HEK293 (cell line): ENCODE results near the gene ZNF460.

Source experiments
- ELK4 ChIP-seq: IDR thresholded peaks from 2 replicates; pipeline ENCODE4 v1.6.1; 2011; ENCODE audit warnings: mild to moderate bottlenecking, low read depth, low read length, borderline replicate concordance
- GLI4 ChIP-seq: fragments of 450-650 bp; formaldehyde crosslinking; IDR thresholded peaks from 2 replicates; pipeline ENCODE4 v1.5.1; 2016; ENCODE audit warnings: missing biosample characterization, missing genetic modification characterization
- HOXC10 ChIP-seq: sonication (generic); formaldehyde crosslinking; IDR thresholded peaks from 2 replicates; pipeline ENCODE4 v1.8.1; 2023; ENCODE audit warnings: mild to moderate bottlenecking, missing genetic modification reagents
- HOXD13 ChIP-seq: sonication (generic); formaldehyde crosslinking; IDR thresholded peaks from 2 replicates; pipeline ENCODE4 v1.8.0; 2022; ENCODE audit warnings: missing genetic modification reagents, borderline replicate concordance
- KLF1 ChIP-seq: fragments of 450-650 bp; formaldehyde crosslinking; IDR thresholded peaks from 2 replicates; pipeline ENCODE4 v1.5.1; 2016; ENCODE audit warnings: missing biosample characterization, missing genetic modification characterization
- KLF9 ChIP-seq: fragments of 450-650 bp; formaldehyde crosslinking; IDR thresholded peaks from 2 replicates; pipeline ENCODE4 v1.5.1; 2016; ENCODE audit warnings: missing biosample characterization, missing genetic modification characterization, low read depth
- PBX3 ChIP-seq: sonication (generic); formaldehyde crosslinking; IDR thresholded peaks from 2 replicates; pipeline ENCODE4 v1.8.1; 2022; ENCODE audit warnings: mild to moderate bottlenecking, moderate library complexity, missing genetic modification reagents
- SP3 ChIP-seq: fragments of 450-650 bp; formaldehyde crosslinking; IDR thresholded peaks from 2 replicates; pipeline ENCODE4 v1.5.1; 2016; ENCODE audit warnings: missing biosample characterization, missing genetic modification characterization
- ZBTB17 ChIP-seq: fragments of 450-650 bp; formaldehyde crosslinking; IDR thresholded peaks from 2 replicates; pipeline ENCODE4 v1.5.1; 2016; ENCODE audit warnings: missing biosample characterization, missing genetic modification characterization
- ZEB2 ChIP-seq: fragments of 450-650 bp; formaldehyde crosslinking; IDR thresholded peaks from 2 replicates; pipeline ENCODE4 v1.5.1; 2016; ENCODE audit warnings: missing biosample characterization, missing genetic modification characterization
- ZFHX2 ChIP-seq: fragments of 450-650 bp; formaldehyde crosslinking; conservative IDR thresholded peaks from 2 replicates; pipeline ENCODE4 v1.5.1; 2016; ENCODE audit warnings: missing biosample characterization, missing genetic modification characterization
- ZFP69B ChIP-seq: fragments of 450-650 bp; formaldehyde crosslinking; IDR thresholded peaks from 2 replicates; pipeline ENCODE4 v1.5.1; 2016; ENCODE audit warnings: missing biosample characterization, missing genetic modification characterization
- ZIC2 ChIP-seq: fragments of 450-650 bp; formaldehyde crosslinking; IDR thresholded peaks from 2 replicates; pipeline ENCODE4 v1.5.1; 2016; ENCODE audit warnings: missing biosample characterization, missing genetic modification characterization
- ZNF121 ChIP-seq: fragments of 450-650 bp; formaldehyde crosslinking; IDR thresholded peaks from 2 replicates; pipeline ENCODE4 v1.5.1; 2016; ENCODE audit warnings: missing biosample characterization, missing genetic modification characterization
- ZNF223 ChIP-seq: fragments of 450-650 bp; formaldehyde crosslinking; IDR thresholded peaks from 2 replicates; pipeline ENCODE4 v1.5.1; 2016; ENCODE audit warnings: missing biosample characterization, missing genetic modification characterization
- ZNF239 ChIP-seq: fragments of 450-650 bp; formaldehyde crosslinking; IDR thresholded peaks from 2 replicates; pipeline ENCODE4 v1.5.1; 2016; ENCODE audit warnings: missing biosample characterization, missing genetic modification characterization
- ZNF362 ChIP-seq: fragments of 450-650 bp; formaldehyde crosslinking; IDR thresholded peaks from 2 replicates; pipeline ENCODE4 v1.5.1; 2016; ENCODE audit warnings: missing biosample characterization, missing genetic modification characterization
- ZNF394 ChIP-seq: fragments of 450-650 bp; formaldehyde crosslinking; IDR thresholded peaks from 2 replicates; pipeline ENCODE4 v1.5.1; 2016; ENCODE audit warnings: missing biosample characterization, missing genetic modification characterization, mild to moderate bottlenecking, moderate library complexity, borderline replicate concordance
- ZNF426 ChIP-seq: fragments of 450-650 bp; formaldehyde crosslinking; IDR thresholded peaks from 2 replicates; pipeline ENCODE4 v1.5.1; 2017; ENCODE audit warnings: missing biosample characterization, missing genetic modification characterization, mild to moderate bottlenecking, inconsistent platforms, moderate library complexity
- ZNF449 ChIP-seq: fragments of 450-650 bp; formaldehyde crosslinking; IDR thresholded peaks from 2 replicates; pipeline ENCODE4 v1.5.1; 2017; ENCODE audit warnings: missing biosample characterization, mild to moderate bottlenecking, missing genetic modification characterization, moderate library complexity
- ZNF48 ChIP-seq: fragments of 450-650 bp; formaldehyde crosslinking; IDR thresholded peaks from 2 replicates; pipeline ENCODE4 v1.5.1; 2016; ENCODE audit warnings: missing biosample characterization, missing genetic modification characterization
- ZNF514 ChIP-seq: fragments of 450-650 bp; formaldehyde crosslinking; IDR thresholded peaks from 2 replicates; pipeline ENCODE4 v1.5.1; 2016; ENCODE audit warnings: missing biosample characterization, missing genetic modification characterization
- ZNF596 ChIP-seq: fragments of 450-650 bp; IDR thresholded peaks from 2 replicates; pipeline ENCODE4 v1.5.0; 2018; ENCODE audit warnings: missing biosample characterization, mild to moderate bottlenecking, missing genetic modification characterization, moderate library complexity
- ZNF670 ChIP-seq: fragments of 450-650 bp; formaldehyde crosslinking; IDR thresholded peaks from 2 replicates; pipeline ENCODE4 v1.5.1; 2016; ENCODE audit warnings: missing biosample characterization, missing genetic modification characterization, low read depth
- ZNF843 ChIP-seq: fragments of 450-650 bp; formaldehyde crosslinking; IDR thresholded peaks from 2 replicates; pipeline ENCODE4 v1.5.1; 2016; ENCODE audit warnings: missing biosample characterization, missing genetic modification characterization
- TF ChIP-seq, protein P1 (sequence below): fragments of 450-650 bp; formaldehyde crosslinking; IDR thresholded peaks from 2 replicates; pipeline ENCODE4 v1.5.1; 2016; ENCODE audit warnings: missing biosample characterization, missing genetic modification characterization
- TF ChIP-seq, protein P2 (sequence below): fragments of 450-650 bp; formaldehyde crosslinking; IDR thresholded peaks from 2 replicates; pipeline ENCODE4 v1.5.1; 2017; ENCODE audit warnings: missing biosample characterization, missing genetic modification characterization
- TF ChIP-seq, protein P3 (sequence below): fragments of 450-650 bp; formaldehyde crosslinking; IDR thresholded peaks from 2 replicates; pipeline ENCODE4 v1.5.1; 2016; ENCODE audit warnings: missing biosample characterization, missing genetic modification characterization

ZNF460 gene

GRCh38 chr19:57280165-57280961 lies at the start of gene ZNF460 (continued):
- TF ChIP-seq, protein P1, sequence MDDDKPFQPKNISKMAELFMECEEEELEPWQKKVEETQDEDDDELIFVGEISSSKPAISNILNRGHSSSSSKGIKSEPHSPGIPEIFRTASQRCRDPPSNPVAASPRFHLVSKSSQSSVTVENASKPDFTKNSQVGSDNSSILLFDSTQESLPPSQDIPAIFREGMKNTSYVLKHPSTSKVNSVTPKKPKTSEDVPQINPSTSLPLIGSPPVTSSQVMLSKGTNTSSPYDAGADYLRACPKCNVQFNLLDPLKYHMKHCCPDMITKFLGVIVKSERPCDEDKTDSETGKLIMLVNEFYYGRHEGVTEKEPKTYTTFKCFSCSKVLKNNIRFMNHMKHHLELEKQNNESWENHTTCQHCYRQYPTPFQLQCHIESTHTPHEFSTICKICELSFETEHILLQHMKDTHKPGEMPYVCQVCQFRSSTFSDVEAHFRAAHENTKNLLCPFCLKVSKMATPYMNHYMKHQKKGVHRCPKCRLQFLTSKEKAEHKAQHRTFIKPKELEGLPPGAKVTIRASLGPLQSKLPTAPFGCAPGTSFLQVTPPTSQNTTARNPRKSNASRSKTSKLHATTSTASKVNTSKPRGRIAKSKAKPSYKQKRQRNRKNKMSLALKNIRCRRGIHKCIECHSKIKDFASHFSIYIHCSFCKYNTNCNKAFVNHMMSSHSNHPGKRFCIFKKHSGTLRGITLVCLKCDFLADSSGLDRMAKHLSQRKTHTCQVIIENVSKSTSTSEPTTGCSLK (tag by site-specific recombination) = no peak
- TF ChIP-seq ZNF449 (tag by site-specific recombination) = peak; percentile 13; the same call in 1 of the 2 replicates
- TF ChIP-seq GLI4 (tag by site-specific recombination) = peak; percentile 84; the same call in 1 of the 2 replicates
- peak; percentile 83 for TF ChIP-seq HOXC10 (CRISPR knock-in tag)
- 0 out of 2 replicates have a peak, but pooled peaks have one; percentile 24 for TF ChIP-seq ZNF121 (tag by site-specific recombination)
- no peak for TF ChIP-seq ZNF48 (tag by site-specific recombination)
- peak; percentile 82; the same call in 1 of the 2 replicates for TF ChIP-seq PBX3 (CRISPR knock-in tag)
- peak; percentile 91 for TF ChIP-seq ZNF362 (tag by site-specific recombination)
- TF ChIP-seq SP3 = peak; percentile 75
- TF ChIP-seq HOXD13 (CRISPR knock-in tag) = 0 out of 2 replicates have a peak, but pooled peaks have one; percentile 12
- peak; percentile 61; the same call in 1 of the 2 replicates for TF ChIP-seq KLF1 (tag by site-specific recombination)
- peak; percentile 86 for TF ChIP-seq ZFHX2
- TF ChIP-seq, protein P2, sequence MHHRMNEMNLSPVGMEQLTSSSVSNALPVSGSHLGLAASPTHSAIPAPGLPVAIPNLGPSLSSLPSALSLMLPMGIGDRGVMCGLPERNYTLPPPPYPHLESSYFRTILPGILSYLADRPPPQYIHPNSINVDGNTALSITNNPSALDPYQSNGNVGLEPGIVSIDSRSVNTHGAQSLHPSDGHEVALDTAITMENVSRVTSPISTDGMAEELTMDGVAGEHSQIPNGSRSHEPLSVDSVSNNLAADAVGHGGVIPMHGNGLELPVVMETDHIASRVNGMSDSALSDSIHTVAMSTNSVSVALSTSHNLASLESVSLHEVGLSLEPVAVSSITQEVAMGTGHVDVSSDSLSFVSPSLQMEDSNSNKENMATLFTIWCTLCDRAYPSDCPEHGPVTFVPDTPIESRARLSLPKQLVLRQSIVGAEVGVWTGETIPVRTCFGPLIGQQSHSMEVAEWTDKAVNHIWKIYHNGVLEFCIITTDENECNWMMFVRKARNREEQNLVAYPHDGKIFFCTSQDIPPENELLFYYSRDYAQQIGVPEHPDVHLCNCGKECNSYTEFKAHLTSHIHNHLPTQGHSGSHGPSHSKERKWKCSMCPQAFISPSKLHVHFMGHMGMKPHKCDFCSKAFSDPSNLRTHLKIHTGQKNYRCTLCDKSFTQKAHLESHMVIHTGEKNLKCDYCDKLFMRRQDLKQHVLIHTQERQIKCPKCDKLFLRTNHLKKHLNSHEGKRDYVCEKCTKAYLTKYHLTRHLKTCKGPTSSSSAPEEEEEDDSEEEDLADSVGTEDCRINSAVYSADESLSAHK = peak; percentile 40; the same call in 1 of the 2 replicates
- no peak for TF ChIP-seq ZNF514 (tag by site-specific recombination)
- TF ChIP-seq, protein P3, sequence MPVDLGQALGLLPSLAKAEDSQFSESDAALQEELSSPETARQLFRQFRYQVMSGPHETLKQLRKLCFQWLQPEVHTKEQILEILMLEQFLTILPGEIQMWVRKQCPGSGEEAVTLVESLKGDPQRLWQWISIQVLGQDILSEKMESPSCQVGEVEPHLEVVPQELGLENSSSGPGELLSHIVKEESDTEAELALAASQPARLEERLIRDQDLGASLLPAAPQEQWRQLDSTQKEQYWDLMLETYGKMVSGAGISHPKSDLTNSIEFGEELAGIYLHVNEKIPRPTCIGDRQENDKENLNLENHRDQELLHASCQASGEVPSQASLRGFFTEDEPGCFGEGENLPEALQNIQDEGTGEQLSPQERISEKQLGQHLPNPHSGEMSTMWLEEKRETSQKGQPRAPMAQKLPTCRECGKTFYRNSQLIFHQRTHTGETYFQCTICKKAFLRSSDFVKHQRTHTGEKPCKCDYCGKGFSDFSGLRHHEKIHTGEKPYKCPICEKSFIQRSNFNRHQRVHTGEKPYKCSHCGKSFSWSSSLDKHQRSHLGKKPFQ (tag by site-specific recombination) = no peak
- TF ChIP-seq ZBTB17 (tag by site-specific recombination) = peak; percentile 48; the same call in 1 of the 2 replicates
- TF ChIP-seq ZIC2 = peak; percentile 16
- peak; percentile 88 for TF ChIP-seq KLF9 (tag by site-specific recombination)
- no peak for TF ChIP-seq ELK4
- TF ChIP-seq ZNF223 (tag by site-specific recombination) = no peak
- peak; percentile 76; the same call in 1 of the 2 replicates for TF ChIP-seq ZNF394 (tag by site-specific recombination)
- peak; percentile 11; the same call in 1 of the 2 replicates for TF ChIP-seq ZNF843 (tag by site-specific recombination)
- peak; percentile 41; the same call in 1 of the 2 replicates for TF ChIP-seq ZFP69B (tag by site-specific recombination)
- TF ChIP-seq ZNF239 (tag by site-specific recombination) = no peak
- 0 out of 2 replicates have a peak, but pooled peaks have one; percentile 4 for TF ChIP-seq ZEB2 (tag by site-specific recombination)
- no peak for TF ChIP-seq ZNF670
- no peak for TF ChIP-seq ZNF426
- no peak for TF ChIP-seq ZNF596
